IMR-90 (cell line): ENCODE measurements around the gene GPX1. TPM values are rescaled to one million over a fixed set of nuclear protein-coding genes. Genes with fewer than 3 reads are reported as not detected.

Experiments used
- ATAC-seq: fragments of 200-7000 bp; cut with Tn5 transposase; 2 replicates; pipeline ENCODE4 v1.9.1; 2020; ENCODE audit warnings: low read depth, mild to moderate bottlenecking, moderate library complexity
- BruUV-seq: library from RNA; stranded (reverse); fragments of 400-500 nt; replicated peaks from 2 replicates; lab custom pipeline; 2021; lab: Mats Ljungman, UMichigan
- CTCF ChIA-PET: fragments of 300-600 bp; formaldehyde crosslinking; extraction: SDS; loops from one replicate; lab custom pipeline; 2021; ENCODE audit warnings: antibody characterized with exemption; lab: Yijun Ruan, JAX
- POLR2A ChIA-PET: fragments of 300-600 bp; sonication (Branson Sonifier 250); formaldehyde crosslinking; loops from one replicate; lab custom pipeline; 2022; ENCODE audit warnings: antibody characterized with exemption; ENCODE audit not compliant: unreplicated experiment; lab: Charles Lee
- DNase-seq: peaks from one replicate; pipeline ENCODE4 v3.0.0; 2013
- H2AFZ ChIP-seq: replicated peaks from 2 replicates; pipeline ENCODE3; 2013; ENCODE audit warnings: low read length, mild to moderate bottlenecking; ENCODE audit not compliant: poor library complexity
- H2AK5ac ChIP-seq: 2 replicates; pipeline ENCODE4 v1.6.1; 2013; ENCODE audit warnings: low read depth, low read length, inconsistent platforms
- H2AK9ac ChIP-seq: replicated peaks from 2 replicates; pipeline ENCODE3; 2013; ENCODE audit warnings: mild to moderate bottlenecking, low read depth, low read length, moderate library complexity; ENCODE audit not compliant: poor library complexity
- H2BK120ac ChIP-seq: 2 replicates; pipeline ENCODE4 v1.6.1; 2013; ENCODE audit warnings: low read depth, low read length, inconsistent platforms
- H2BK15ac ChIP-seq: 3 replicates; pipeline ENCODE4 v1.6.1; 2013; ENCODE audit warnings: low read depth, low read length, inconsistent platforms
- H2BK20ac ChIP-seq: 2 replicates; pipeline ENCODE4 v1.6.1; 2013; ENCODE audit warnings: low read depth, mild to moderate bottlenecking, inconsistent platforms, low read length, moderate library complexity
- H2BK5ac ChIP-seq: 2 replicates; pipeline ENCODE4 v1.6.1; 2013; ENCODE audit warnings: mild to moderate bottlenecking, low read depth, low read length, inconsistent platforms; ENCODE audit not compliant: poor library complexity, severe bottlenecking
- H3K14ac ChIP-seq: replicated peaks from 2 replicates; pipeline ENCODE4 v1.6.1; 2013; ENCODE audit warnings: low read depth, low read length, inconsistent platforms
- H3K18ac ChIP-seq: 2 replicates; pipeline ENCODE4 v1.6.1; 2013; ENCODE audit warnings: low read depth, low read length, control low read depth
- H3K23ac ChIP-seq: 2 replicates; pipeline ENCODE4 v1.6.1; 2013; ENCODE audit warnings: low read depth, low read length, inconsistent platforms
- H3K27ac ChIP-seq: 2 replicates; pipeline ENCODE4 v1.5.1; 2013; ENCODE audit warnings: mild to moderate bottlenecking, control low read depth, low read length; ENCODE audit not compliant: insufficient read depth
- H3K27me3 ChIP-seq: 2 replicates; pipeline ENCODE4 v1.6.1; 2013; ENCODE audit warnings: low read length; ENCODE audit not compliant: control insufficient read depth, insufficient read depth
- H3K36me3 ChIP-seq: 2 replicates; pipeline ENCODE4 v1.6.1; 2013; ENCODE audit warnings: low read length, mixed read lengths; ENCODE audit not compliant: control insufficient read depth, insufficient read depth
- H3K4ac ChIP-seq: 2 replicates; pipeline ENCODE4 v1.6.1; 2013; ENCODE audit warnings: low read depth, low read length, inconsistent platforms
- H3K4me1 ChIP-seq: 2 replicates; pipeline ENCODE4 v1.6.1; 2013; ENCODE audit warnings: low read length, mixed read lengths; ENCODE audit not compliant: control insufficient read depth, insufficient read depth
- H3K4me2 ChIP-seq: 2 replicates; pipeline ENCODE4 v1.6.1; 2013; ENCODE audit warnings: low read depth, mild to moderate bottlenecking, control low read depth, low read length, moderate library complexity
- H3K4me3 ChIP-seq: 2 replicates; pipeline ENCODE4 v1.5.1; 2013; ENCODE audit warnings: low read depth, mild to moderate bottlenecking, control low read depth, low read length, moderate library complexity; ENCODE audit not compliant: insufficient read depth
- H3K56ac ChIP-seq: 2 replicates; pipeline ENCODE4 v1.6.1; 2013; ENCODE audit warnings: low read length, inconsistent platforms; ENCODE audit not compliant: insufficient read depth; ENCODE audit errors: extremely low read depth
- H3K79me1 ChIP-seq, 2 experiments: 2 replicates each; pipeline ENCODE4 v1.6.1; 2013; ENCODE audit warnings: low read length in 2 of 2, inconsistent platforms in 1 of 2, low read depth in 1 of 2
- H3K9ac ChIP-seq: 2 replicates; pipeline ENCODE4 v1.6.1; 2013; ENCODE audit warnings: low read depth, low read length, control low read depth
- H3K9me1 ChIP-seq: 2 replicates; pipeline ENCODE4 v1.6.1; 2013; ENCODE audit warnings: low read length, inconsistent platforms; ENCODE audit not compliant: insufficient read depth
- H3K9me3 ChIP-seq: 2 replicates; pipeline ENCODE4 v1.6.1; 2013; ENCODE audit warnings: low read length; ENCODE audit not compliant: control insufficient read depth, insufficient read depth
- H4K20me1 ChIP-seq: 2 replicates; pipeline ENCODE4 v1.6.1; 2013; ENCODE audit warnings: low read length, inconsistent platforms; ENCODE audit not compliant: insufficient read depth
- H4K5ac ChIP-seq: 2 replicates; pipeline ENCODE4 v1.6.1; 2013; ENCODE audit warnings: mild to moderate bottlenecking, low read depth, low read length, control low read depth
- H4K8ac ChIP-seq, 2 experiments: 2 replicates each; pipeline ENCODE4 v1.6.1; 2013; ENCODE audit warnings: low read depth in 2 of 2, low read length in 2 of 2, control low read depth in 1 of 2, inconsistent platforms in 1 of 2
- H4K91ac ChIP-seq: 2 replicates; pipeline ENCODE4 v1.6.1; 2013; ENCODE audit warnings: low read depth, low read length, inconsistent platforms; ENCODE audit not compliant: insufficient read depth
- CHD1 ChIP-seq: IDR thresholded peaks from 2 replicates; pipeline ENCODE4 v1.6.1; 2012; ENCODE audit warnings: low read depth, low read length, improper control_type of control experiment
- ELK1 ChIP-seq: fragments of 150-350 bp; IDR thresholded peaks from 2 replicates; pipeline ENCODE4 v1.6.1; 2016; ENCODE audit warnings: low read depth, mild to moderate bottlenecking, low read length, moderate library complexity, borderline replicate concordance
- FOS ChIP-seq: fragments of 150-350 bp; IDR thresholded peaks from 2 replicates; pipeline ENCODE4 v1.6.1; 2016; ENCODE audit warnings: low read depth, low read length
- MAZ ChIP-seq: IDR thresholded peaks from 2 replicates; pipeline ENCODE4 v1.6.1; 2012; ENCODE audit warnings: low read depth, mild to moderate bottlenecking, low read length, improper control_type of control experiment, moderate library complexity, borderline replicate concordance
- NFE2L2 ChIP-seq: fragments of 150-350 bp; IDR thresholded peaks from 2 replicates; pipeline ENCODE4 v1.6.1; 2016; ENCODE audit warnings: low read depth, mild to moderate bottlenecking, low read length
- POLR2A ChIP-seq: IDR thresholded peaks from 2 replicates; pipeline ENCODE4 v1.6.1; 2012; ENCODE audit warnings: mild to moderate bottlenecking, low read depth, low read length
- RAD21 ChIP-seq: IDR thresholded peaks from 2 replicates; pipeline ENCODE4 v1.6.1; 2012; ENCODE audit warnings: low read length, improper control_type of control experiment
- RCOR1 ChIP-seq: IDR thresholded peaks from 2 replicates; pipeline ENCODE4 v1.6.1; 2012; ENCODE audit warnings: mild to moderate bottlenecking, low read length, improper control_type of control experiment; ENCODE audit not compliant: insufficient replicate concordance
- RFX5 ChIP-seq: IDR thresholded peaks from 2 replicates; pipeline ENCODE4 v1.8.0; 2012; ENCODE audit warnings: low read depth, mild to moderate bottlenecking, low read length, moderate library complexity
- WGBS, 2 experiments: methylation state at CpG; one replicate each; pipeline versions ENCODE4 v1.1.5 to v1.1.7; 2013; ENCODE audit warnings: missing lambda C conversion rate in 2 of 2; ENCODE audit not compliant: insufficient read length in 1 of 2; ENCODE audit errors: extremely low coverage in 2 of 2; 5-methylcytosine and 5-hydroxymethylcytosine counted together
- dilution Hi-C: fragments of 300-500 bp; cut with HindIII; formaldehyde crosslinking; loops from one replicate; pipeline ENCODE4 v1.14.3; 2018; ENCODE audit warnings: low sequenced_read_pairs; ENCODE audit not compliant: unreplicated experiment
- in situ Hi-C: fragments of 300-500 bp; cut with MboI; formaldehyde crosslinking; loops from 3 replicates; pipeline ENCODE4 v1.14.3; 2019; ENCODE audit warnings: low sequenced_read_pairs, inconsistent platforms, mixed read lengths
- intact Hi-C: fragments of 100-400 bp; cut with micrococcal nuclease; formaldehyde crosslinking; loops from 2 replicates; pipeline ENCODE4 v1.10.0; 2022
- polyA plus RNA-seq, 3 experiments: library from polyadenylated mRNA; depleted of rRNA; stranded (reverse); fragments of >200 nt; gene quantifications; 2 replicates each; pipeline ENCODE4 v1.2.3, GENCODE V29; 2012; ENCODE audit warnings: low replicate concordance in 1 of 3
- total RNA-seq: library from RNA; depleted of rRNA; stranded (reverse); fragments of >200 nt; gene quantifications from 2 replicates; pipeline ENCODE4 v1.2.3, GENCODE V29; 2012
- TF ChIP-seq, protein P1 (sequence below): conservative IDR thresholded peaks from 2 replicates; pipeline ENCODE4 v1.5.1; 2012; ENCODE audit warnings: mild to moderate bottlenecking, low read depth, low read length, improper control_type of control experiment
- TF ChIP-seq, protein P2 (sequence below): fragments of 150-350 bp; IDR thresholded peaks from 2 replicates; pipeline ENCODE4 v1.6.1; 2017; ENCODE audit warnings: mild to moderate bottlenecking, antibody characterized with exemption, low read length, low read depth

Gene GPX1
- total and polyA plus RNA-seq, 2 of the 4 experiments (the other 2 are of a cell fraction) = 128 to 680 TPM

GRCh38 chr3:49383387-49383786, 25.2 kb upstream of the GPX1 start:
- ChIA-PET CTCF (no interaction called here), POLR2A (interaction anchor here (0.6 kb wide), 1 partner anchor 25 kb away, joined by 3 read pairs; no protein-coding TSS in a partner anchor)
- Histone ChIP-seq H2AK9ac (no peak overlapping the region), H3K27ac (no peak overlapping the region), H3K4ac (no peak overlapping the region), H2AK5ac (no peak overlapping the region), H3K23ac (no peak overlapping the region), H2BK20ac (no peak overlapping the region), H2BK5ac (no peak overlapping the region), H3K9me1 (peaks cover 14% of the 10 kb centered on the region), H3K79me1 (peaks cover 0 to 48% of the 10 kb centered on the region in 2 experiments; a peak in 3 of 4 replicates), H4K91ac (no peak overlapping the region), H3K18ac (no peak overlapping the region), H2AFZ (no peak overlapping the region), H4K8ac (no peak overlapping the region), H3K4me2 (no peak overlapping the region), H4K20me1 (peaks cover 98% of the 10 kb centered on the region), H2BK120ac (no peak overlapping the region), H3K4me3 (no peak overlapping the region), H3K56ac (no peak overlapping the region), H3K4me1 (peaks cover 8% of the 10 kb centered on the region), H3K14ac (no peak overlapping the region), H2BK15ac (no peak overlapping the region), H4K5ac (no peak overlapping the region), H3K9me3 (no peaks in the 10 kb centered on the region), H3K9ac (no peak overlapping the region), H3K36me3 (peaks cover 6% of the 10 kb centered on the region; the same call in 1 of the 2 replicates), H3K27me3 (no peaks in the 10 kb centered on the region)
- dilution Hi-C loops (no loop called here), intact Hi-C loops (no loop called here), in situ Hi-C loops (no loop called here)
- DNase-seq = no peak
- 86% methylated on average over 3 of the region's 5 CpGs; no CpG with 5 or more reads in 1 of the 2 experiments for WGBS, 2 experiments
- BruUV-seq = no TSS peak
- no peak for TF ChIP-seq RCOR1
- no peak for TF ChIP-seq RAD21
- no peak for TF ChIP-seq POLR2A
- TF ChIP-seq, protein P1, sequence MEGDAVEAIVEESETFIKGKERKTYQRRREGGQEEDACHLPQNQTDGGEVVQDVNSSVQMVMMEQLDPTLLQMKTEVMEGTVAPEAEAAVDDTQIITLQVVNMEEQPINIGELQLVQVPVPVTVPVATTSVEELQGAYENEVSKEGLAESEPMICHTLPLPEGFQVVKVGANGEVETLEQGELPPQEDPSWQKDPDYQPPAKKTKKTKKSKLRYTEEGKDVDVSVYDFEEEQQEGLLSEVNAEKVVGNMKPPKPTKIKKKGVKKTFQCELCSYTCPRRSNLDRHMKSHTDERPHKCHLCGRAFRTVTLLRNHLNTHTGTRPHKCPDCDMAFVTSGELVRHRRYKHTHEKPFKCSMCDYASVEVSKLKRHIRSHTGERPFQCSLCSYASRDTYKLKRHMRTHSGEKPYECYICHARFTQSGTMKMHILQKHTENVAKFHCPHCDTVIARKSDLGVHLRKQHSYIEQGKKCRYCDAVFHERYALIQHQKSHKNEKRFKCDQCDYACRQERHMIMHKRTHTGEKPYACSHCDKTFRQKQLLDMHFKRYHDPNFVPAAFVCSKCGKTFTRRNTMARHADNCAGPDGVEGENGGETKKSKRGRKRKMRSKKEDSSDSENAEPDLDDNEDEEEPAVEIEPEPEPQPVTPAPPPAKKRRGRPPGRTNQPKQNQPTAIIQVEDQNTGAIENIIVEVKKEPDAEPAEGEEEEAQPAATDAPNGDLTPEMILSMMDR = no peak
- TF ChIP-seq ELK1 = no peak
- TF ChIP-seq RFX5 = no peak
- TF ChIP-seq CHD1 = no peak
- no peak for TF ChIP-seq FOS
- TF ChIP-seq, protein P2, sequence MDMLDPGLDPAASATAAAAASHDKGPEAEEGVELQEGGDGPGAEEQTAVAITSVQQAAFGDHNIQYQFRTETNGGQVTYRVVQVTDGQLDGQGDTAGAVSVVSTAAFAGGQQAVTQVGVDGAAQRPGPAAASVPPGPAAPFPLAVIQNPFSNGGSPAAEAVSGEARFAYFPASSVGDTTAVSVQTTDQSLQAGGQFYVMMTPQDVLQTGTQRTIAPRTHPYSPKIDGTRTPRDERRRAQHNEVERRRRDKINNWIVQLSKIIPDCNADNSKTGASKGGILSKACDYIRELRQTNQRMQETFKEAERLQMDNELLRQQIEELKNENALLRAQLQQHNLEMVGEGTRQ = no peak
- TF ChIP-seq NFE2L2 = no peak
- no peak for TF ChIP-seq MAZ
- no peak for ATAC-seq
